PC-3 (cell line): ENCODE measurements around the gene MAGEB3. TPM values are rescaled to one million over a fixed set of nuclear protein-coding genes. Genes with fewer than 3 reads are reported as not detected.

Source experiments
- total RNA-seq: library from RNA; depleted of rRNA; stranded (reverse); fragments of >200 nt; gene quantifications from 2 replicates; pipeline ENCODE4 v1.2.3, GENCODE V29; 2014; rRNA removed

Gene MAGEB3
- total RNA-seq, 1 experiment from 2014 or later, result not detected

Other genes starting within 250 kb of the MAGEB3 start
- not detected in 2 replicates for gene MAGEB2, start 15.1 kb upstream of the MAGEB3 start, total RNA-seq
- not detected in 2 replicates for gene MAGEB4, start 11.3 kb downstream of the MAGEB3 start, total RNA-seq
- gene MAGEB1, start 16.5 kb downstream of the MAGEB3 start, total RNA-seq, result not detected in 2 replicates
- not detected in 2 replicates for gene NR0B1, start 78.7 kb downstream of the MAGEB3 start, total RNA-seq